Neural cell (in vitro differentiated cells): ENCODE results near the gene HHIP. TPM values are rescaled to one million over a fixed set of nuclear protein-coding genes. Genes with fewer than 3 reads are reported as not detected.

Experiments
- H2AFZ ChIP-seq: fragments of 200-600, 300-800 bp; sonication (generic), shearing (Covaris generic); 2 replicates; pipeline ENCODE4 v1.6.0; 2014; ENCODE audit warnings: low read depth, mild to moderate bottlenecking, antibody characterized with exemption, low read length, moderate library complexity
- H3F3A ChIP-seq: fragments of 200-600 bp; shearing (Covaris generic); 2 replicates; pipeline ENCODE4 v1.6.1; 2016; ENCODE audit warnings: mild to moderate bottlenecking, moderate library complexity, mixed read lengths, antibody characterized with exemption, low read length; ENCODE audit not compliant: insufficient read depth, poor library complexity, severe bottlenecking
- H3K27ac ChIP-seq: fragments of 200-600, 300-800 bp; sonication (generic), shearing (Covaris generic); 2 replicates; pipeline ENCODE4 v1.5.1; 2014; ENCODE audit warnings: mild to moderate bottlenecking, low read length, moderate library complexity
- H3K27me3 ChIP-seq: fragments of 300-800, 200-600 bp; sonication (generic), shearing (Covaris generic); 2 replicates; pipeline ENCODE4 v1.6.0; 2014; ENCODE audit warnings: mild to moderate bottlenecking, low read depth, low read length, moderate library complexity; ENCODE audit not compliant: insufficient read depth
- H3K36me3 ChIP-seq: fragments of 300-800, 200-600 bp; sonication (generic), shearing (Covaris generic); 2 replicates; pipeline ENCODE4 v1.5.1; 2014; ENCODE audit warnings: mild to moderate bottlenecking, antibody characterized with exemption, low read length, moderate library complexity; ENCODE audit not compliant: insufficient read depth
- H3K4me2 ChIP-seq: fragments of 300-800, 200-600 bp; sonication (generic), shearing (Covaris generic); 2 replicates; pipeline ENCODE4 v1.6.0; 2014; ENCODE audit warnings: mild to moderate bottlenecking, low read length
- H3K4me3 ChIP-seq: fragments of 300-800, 200-600 bp; sonication (generic), shearing (Covaris generic); 2 replicates; pipeline ENCODE4 v1.5.1; 2014; ENCODE audit warnings: mild to moderate bottlenecking, low read length, moderate library complexity
- H3K79me2 ChIP-seq: fragments of 200-600 bp; shearing (Covaris generic); replicated peaks from 2 replicates; pipeline ENCODE4 v1.6.0; 2014; ENCODE audit warnings: mild to moderate bottlenecking, low read length, moderate library complexity; ENCODE audit not compliant: insufficient read depth
- H3K9ac ChIP-seq: fragments of 300-800, 200-600 bp; sonication (generic), shearing (Covaris generic); 2 replicates; pipeline ENCODE4 v1.6.1; 2016; ENCODE audit warnings: mild to moderate bottlenecking, low read length, mixed read lengths
- H3K9me2 ChIP-seq: fragments of 200-600 bp; shearing (Covaris generic); 2 replicates; pipeline ENCODE4 v1.6.1; 2016; ENCODE audit warnings: mild to moderate bottlenecking, low read length, mixed read lengths; ENCODE audit not compliant: insufficient read depth
- H3K9me3 ChIP-seq: fragments of 200-600, 300-800 bp; sonication (generic), shearing (Covaris generic); 2 replicates; pipeline ENCODE4 v1.6.1; 2016; ENCODE audit warnings: mild to moderate bottlenecking, mixed run types, low read length, moderate library complexity, mixed read lengths
- H4K20me1 ChIP-seq: fragments of 200-600 bp; shearing (Covaris generic); 2 replicates; pipeline ENCODE4 v1.6.1; 2016; ENCODE audit warnings: mild to moderate bottlenecking, mixed run types; ENCODE audit not compliant: insufficient read depth
- CTCF ChIP-seq: fragments of 450-650 bp; IDR thresholded peaks from 2 replicates; pipeline ENCODE4 v1.5.1; 2014; ENCODE audit warnings: antibody characterized with exemption, mild to moderate bottlenecking, moderate library complexity; ENCODE audit not compliant: poor library complexity, severe bottlenecking
- EP300 ChIP-seq: fragments of 450-650 bp; conservative IDR thresholded peaks from 2 replicates; pipeline ENCODE4 v1.6.1; 2014; ENCODE audit warnings: antibody characterized with exemption, mild to moderate bottlenecking, moderate library complexity; ENCODE audit not compliant: poor library complexity, severe bottlenecking
- EZH2 ChIP-seq: fragments of 200-600, 300-800 bp; shearing (Covaris generic), sonication (generic); IDR thresholded peaks from 2 replicates; pipeline ENCODE4 v1.6.1; 2014; ENCODE audit warnings: antibody characterized with exemption, low read length, borderline replicate concordance, mild to moderate bottlenecking; ENCODE audit not compliant: insufficient read depth, poor library complexity, severe bottlenecking
- MXI1 ChIP-seq: fragments of 450-650 bp; conservative IDR thresholded peaks from 2 replicates; pipeline ENCODE4 v1.6.1; 2014; ENCODE audit warnings: antibody characterized with exemption, mild to moderate bottlenecking; ENCODE audit not compliant: poor library complexity, severe bottlenecking
- POLR2AphosphoS5 ChIP-seq: IDR thresholded peaks from 2 replicates; pipeline ENCODE4 v1.6.1; 2012
- RAD21 ChIP-seq: fragments of 450-650 bp; conservative IDR thresholded peaks from 2 replicates; pipeline ENCODE4 v1.6.1; 2014; ENCODE audit warnings: antibody characterized with exemption, mild to moderate bottlenecking, moderate library complexity
- SMC3 ChIP-seq: fragments of 450-650 bp; conservative IDR thresholded peaks from 2 replicates; pipeline ENCODE4 v1.6.1; 2014; ENCODE audit warnings: antibody characterized with exemption, mild to moderate bottlenecking, moderate library complexity; ENCODE audit not compliant: poor library complexity
- TAF1 ChIP-seq: IDR thresholded peaks from 2 replicates; pipeline ENCODE4 v1.6.1; 2012; ENCODE audit warnings: low read depth
- polyA plus RNA-seq: library from polyadenylated mRNA; depleted of rRNA; stranded (reverse); fragments of >200 nt; gene quantifications from 2 replicates; pipeline ENCODE4 v1.2.3, GENCODE V29; 2014
- TF ChIP-seq, protein P1 (sequence below): IDR thresholded peaks from 2 replicates; pipeline ENCODE4 v1.6.1; 2012; ENCODE audit warnings: borderline replicate concordance

HHIP gene
- polyA plus RNA-seq, 1 donor from 2014 or later = not detected

- H3K27me3 ChIP-seq = no peaks in the 10 kb centered on the region
- TF ChIP-seq POLR2AphosphoS5 (peak; percentile 11), RAD21 (no peak)
- H3K36me3 ChIP-seq = no peaks in the 10 kb centered on the region
- H3K27ac ChIP-seq = no peak overlapping the region
- H3K9ac ChIP-seq = no peak overlapping the region
- no peaks in the 10 kb centered on the region for H3F3A ChIP-seq
- H3K4me2 ChIP-seq = no peak overlapping the region
- H3K4me3 ChIP-seq = no peak overlapping the region
- no peaks in the 10 kb centered on the region for H3K9me2 ChIP-seq
- H3K79me2 ChIP-seq = no peaks in the 10 kb centered on the region
- no peaks in the 10 kb centered on the region for H3K9me3 ChIP-seq
- no peaks in the 10 kb centered on the region for H4K20me1 ChIP-seq
- H2AFZ ChIP-seq = no peak overlapping the region
Measured at GRCh38 chr4:144666539-144667175, 20.7 kb downstream of the HHIP start.

DNA sequence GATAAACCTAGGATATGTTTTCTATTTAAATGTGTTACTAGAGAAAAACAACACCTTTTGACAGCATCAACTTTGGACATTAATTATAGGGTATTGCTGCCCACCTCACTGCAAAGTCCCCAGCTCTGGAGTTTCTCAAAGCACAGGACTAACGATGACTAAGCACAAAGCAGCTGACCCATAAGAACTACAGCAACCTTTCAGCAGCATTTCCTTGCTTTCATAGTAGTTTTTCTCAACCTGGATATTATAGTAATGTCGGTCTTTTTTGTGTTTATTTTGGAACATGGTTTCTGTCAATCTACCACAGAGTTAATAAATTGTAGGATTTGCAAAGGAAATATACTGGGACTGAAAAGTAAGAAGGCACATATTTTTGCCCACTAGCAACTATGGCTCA lies 21.5 kb downstream of the HHIP start:
- Histone ChIP-seq H2AFZ (no peak overlapping the region), H3K9ac (no peak overlapping the region), H3F3A (no peaks in the 10 kb centered on the region), H3K27ac (no peak overlapping the region), H4K20me1 (no peaks in the 10 kb centered on the region), H3K27me3 (no peaks in the 10 kb centered on the region), H3K79me2 (no peaks in the 10 kb centered on the region), H3K4me3 (no peak overlapping the region), H3K9me2 (no peaks in the 10 kb centered on the region), H3K9me3 (no peaks in the 10 kb centered on the region), H3K36me3 (no peaks in the 10 kb centered on the region), H3K4me2 (no peak overlapping the region)
- no peak for TF ChIP-seq POLR2AphosphoS5
- TF ChIP-seq CTCF = no peak
- no peak for TF ChIP-seq EP300
- no peak for TF ChIP-seq MXI1
- TF ChIP-seq, protein P1, sequence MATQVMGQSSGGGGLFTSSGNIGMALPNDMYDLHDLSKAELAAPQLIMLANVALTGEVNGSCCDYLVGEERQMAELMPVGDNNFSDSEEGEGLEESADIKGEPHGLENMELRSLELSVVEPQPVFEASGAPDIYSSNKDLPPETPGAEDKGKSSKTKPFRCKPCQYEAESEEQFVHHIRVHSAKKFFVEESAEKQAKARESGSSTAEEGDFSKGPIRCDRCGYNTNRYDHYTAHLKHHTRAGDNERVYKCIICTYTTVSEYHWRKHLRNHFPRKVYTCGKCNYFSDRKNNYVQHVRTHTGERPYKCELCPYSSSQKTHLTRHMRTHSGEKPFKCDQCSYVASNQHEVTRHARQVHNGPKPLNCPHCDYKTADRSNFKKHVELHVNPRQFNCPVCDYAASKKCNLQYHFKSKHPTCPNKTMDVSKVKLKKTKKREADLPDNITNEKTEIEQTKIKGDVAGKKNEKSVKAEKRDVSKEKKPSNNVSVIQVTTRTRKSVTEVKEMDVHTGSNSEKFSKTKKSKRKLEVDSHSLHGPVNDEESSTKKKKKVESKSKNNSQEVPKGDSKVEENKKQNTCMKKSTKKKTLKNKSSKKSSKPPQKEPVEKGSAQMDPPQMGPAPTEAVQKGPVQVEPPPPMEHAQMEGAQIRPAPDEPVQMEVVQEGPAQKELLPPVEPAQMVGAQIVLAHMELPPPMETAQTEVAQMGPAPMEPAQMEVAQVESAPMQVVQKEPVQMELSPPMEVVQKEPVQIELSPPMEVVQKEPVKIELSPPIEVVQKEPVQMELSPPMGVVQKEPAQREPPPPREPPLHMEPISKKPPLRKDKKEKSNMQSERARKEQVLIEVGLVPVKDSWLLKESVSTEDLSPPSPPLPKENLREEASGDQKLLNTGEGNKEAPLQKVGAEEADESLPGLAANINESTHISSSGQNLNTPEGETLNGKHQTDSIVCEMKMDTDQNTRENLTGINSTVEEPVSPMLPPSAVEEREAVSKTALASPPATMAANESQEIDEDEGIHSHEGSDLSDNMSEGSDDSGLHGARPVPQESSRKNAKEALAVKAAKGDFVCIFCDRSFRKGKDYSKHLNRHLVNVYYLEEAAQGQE = no peak

- TF ChIP-seq SMC3 = no peak
- TF ChIP-seq RAD21 = no peak
- no peak for TF ChIP-seq TAF1
- TF ChIP-seq POLR2AphosphoS5 = no peak
- TF ChIP-seq MXI1 = no peak
- no peak for TF ChIP-seq EP300
- no peak for TF ChIP-seq EZH2
- Histone ChIP-seq H3F3A (no peaks in the 10 kb centered on the region), H3K79me2 (no peaks in the 10 kb centered on the region), H3K9me3 (no peaks in the 10 kb centered on the region), H3K36me3 (no peaks in the 10 kb centered on the region), H2AFZ (no peak overlapping the region), H3K4me3 (no peak overlapping the region), H3K27ac (no peak overlapping the region), H3K9ac (no peak overlapping the region), H4K20me1 (no peaks in the 10 kb centered on the region), H3K9me2 (no peaks in the 10 kb centered on the region), H3K27me3 (no peaks in the 10 kb centered on the region), H3K4me2 (no peak overlapping the region)
Measured at GRCh38 chr4:144670776-144671175, 24.8 kb downstream of the HHIP start.
